Raji (cell line): Measurements from ENCODE around the gene ZNF878.
A peak's percentile ranks its signal among the peaks of the same experiment; 100 is the strongest.

Experiments
- POLR2A ChIP-seq: IDR thresholded peaks from 2 replicates; pipeline ENCODE4 v1.6.1; 2011; ENCODE audit warnings: low read depth, low read length, control low read depth; ENCODE audit not compliant: insufficient read depth

Gene ZNF878

DNA sequence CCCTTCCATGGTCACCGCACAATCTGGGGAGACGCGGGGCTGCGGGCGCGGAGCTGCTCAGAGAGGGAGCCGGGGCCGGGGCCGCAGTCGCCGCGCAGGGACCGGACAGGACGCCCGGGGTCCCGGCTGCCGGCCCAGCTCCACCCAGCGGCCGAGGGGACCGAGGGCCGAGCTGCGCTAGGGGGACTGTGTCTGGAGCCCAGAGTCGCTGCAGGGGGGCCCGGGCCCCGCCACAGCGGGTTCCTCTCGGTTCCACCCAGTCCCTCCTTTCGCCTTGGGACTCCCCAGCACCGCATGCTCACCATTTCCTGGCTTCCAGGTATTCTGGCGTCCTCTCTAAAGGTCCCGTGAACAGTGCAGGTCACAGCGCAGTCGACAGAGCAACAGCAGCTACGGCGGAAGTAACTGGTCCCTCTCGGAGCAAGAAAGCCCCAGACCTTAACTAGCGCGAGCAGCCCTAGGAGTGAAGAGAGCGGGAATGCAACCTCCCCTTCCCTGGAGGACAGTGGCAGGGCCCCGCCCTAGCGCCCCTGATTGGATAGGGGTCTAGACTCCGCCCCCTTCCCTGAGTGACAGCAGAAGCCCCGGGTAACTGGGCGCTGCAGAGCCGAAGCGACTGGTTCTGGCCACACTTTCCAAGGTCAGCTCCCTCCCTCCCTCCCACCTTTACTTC, at the start of gene ZNF878:
Gene ZNF878, minus strand, starts transcription at position 465 of the 673 bp plus-strand sequence. Its CDS starts 160 bp downstream, at position 305.
- TF ChIP-seq POLR2A = peak; percentile 58

- no peak for TF ChIP-seq POLR2A
Measured at GRCh38 chr19:12098040-12098439, 45.3 kb upstream of the ZNF878 start.

- no peak for TF ChIP-seq POLR2A
Measured at GRCh38 chr19:12095111-12095790, 42.5 kb upstream of the ZNF878 start.

GRCh38 chr19:12093777-12094176, 41.0 kb upstream of the ZNF878 start:
- no peak for TF ChIP-seq POLR2A

- no peak for TF ChIP-seq POLR2A
Measured at GRCh38 chr19:12092956-12093355, 40.2 kb upstream of the ZNF878 start.

- TF ChIP-seq POLR2A = peak; percentile 44; the same call in 1 of the 2 replicates
Measured at GRCh38 chr19:12092065-12092867, 39.5 kb upstream of the ZNF878 start.

- no peak for TF ChIP-seq POLR2A
Measured at GRCh38 chr19:12090807-12091206, 38.0 kb upstream of the ZNF878 start.

- no peak for TF ChIP-seq POLR2A
Measured at GRCh38 chr19:12085074-12085818, 32.5 kb upstream of the ZNF878 start.

DNA sequence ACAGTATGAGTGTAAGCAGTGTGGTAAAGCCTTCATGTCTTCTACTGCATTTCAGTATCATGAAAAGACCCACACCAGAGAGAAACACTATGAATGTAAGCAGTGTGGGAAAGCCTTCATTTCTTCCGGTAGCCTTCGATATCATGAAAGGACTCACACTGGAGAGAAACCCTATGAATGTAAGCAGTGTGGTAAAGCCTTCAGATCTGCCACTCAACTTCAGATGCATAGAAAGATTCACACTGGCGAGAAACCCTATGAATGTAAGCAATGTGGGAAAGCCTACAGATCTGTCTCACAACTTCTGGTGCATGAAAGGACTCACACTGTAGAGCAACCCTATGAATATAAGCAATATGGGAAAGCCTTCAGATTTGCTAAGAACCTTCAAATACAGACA, 24.6 kb upstream of the ZNF878 start:
- no peak for TF ChIP-seq POLR2A

GRCh38 chr19:12075538-12076139, 22.9 kb upstream of the ZNF878 start:
- no peak for TF ChIP-seq POLR2A

GRCh38 chr19:12064590-12065538, 12.1 kb upstream of the ZNF878 start, which contains the start of gene ZNF844:
Gene ZNF844 (plus strand): TSS chr19:12064731. CDS start chr19:12064874, 143 bp downstream.
- TF ChIP-seq POLR2A = peak; percentile 92

- TF ChIP-seq POLR2A = no peak
Measured at GRCh38 chr19:12055784-12056183, 3.0 kb upstream of the ZNF878 start.

DNA sequence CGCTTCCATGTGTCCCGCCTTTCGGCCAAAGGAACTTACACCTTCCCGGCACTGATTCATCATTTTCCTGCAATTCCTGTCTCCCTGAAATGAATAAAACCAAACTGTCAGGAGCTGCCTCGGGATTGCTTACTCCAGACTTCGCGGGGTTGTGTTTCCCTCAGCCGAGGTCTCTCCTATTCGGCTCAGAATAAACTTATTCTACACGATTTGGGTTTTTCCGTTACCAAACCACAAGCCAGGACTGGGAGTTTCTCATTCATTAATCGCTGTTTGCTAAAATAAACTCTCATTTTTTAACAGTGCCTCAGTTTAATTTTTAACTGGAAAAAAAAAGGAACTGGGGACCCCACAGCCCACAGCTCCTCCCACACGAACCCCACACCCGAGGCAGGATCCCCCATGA, 667 bp downstream of the ZNF878 start:
- no peak for TF ChIP-seq POLR2A

GRCh38 chr19:12047868-12048267, 4.9 kb downstream of the ZNF878 start:
- no peak for TF ChIP-seq POLR2A
